Measurements from ENCODE around the gene FCHO2. TPM values are rescaled to one million over a fixed set of nuclear protein-coding genes. Genes with fewer than 3 reads are reported as not detected.
"Not testable (repeated sequence)": the region's sequence is repeated elsewhere in the genome, so short reads cannot be mapped to it uniquely, and the experiment has no call there.

FCHO2 gene
- total RNA-seq, 1 donor = 31.5 TPM

DNA sequence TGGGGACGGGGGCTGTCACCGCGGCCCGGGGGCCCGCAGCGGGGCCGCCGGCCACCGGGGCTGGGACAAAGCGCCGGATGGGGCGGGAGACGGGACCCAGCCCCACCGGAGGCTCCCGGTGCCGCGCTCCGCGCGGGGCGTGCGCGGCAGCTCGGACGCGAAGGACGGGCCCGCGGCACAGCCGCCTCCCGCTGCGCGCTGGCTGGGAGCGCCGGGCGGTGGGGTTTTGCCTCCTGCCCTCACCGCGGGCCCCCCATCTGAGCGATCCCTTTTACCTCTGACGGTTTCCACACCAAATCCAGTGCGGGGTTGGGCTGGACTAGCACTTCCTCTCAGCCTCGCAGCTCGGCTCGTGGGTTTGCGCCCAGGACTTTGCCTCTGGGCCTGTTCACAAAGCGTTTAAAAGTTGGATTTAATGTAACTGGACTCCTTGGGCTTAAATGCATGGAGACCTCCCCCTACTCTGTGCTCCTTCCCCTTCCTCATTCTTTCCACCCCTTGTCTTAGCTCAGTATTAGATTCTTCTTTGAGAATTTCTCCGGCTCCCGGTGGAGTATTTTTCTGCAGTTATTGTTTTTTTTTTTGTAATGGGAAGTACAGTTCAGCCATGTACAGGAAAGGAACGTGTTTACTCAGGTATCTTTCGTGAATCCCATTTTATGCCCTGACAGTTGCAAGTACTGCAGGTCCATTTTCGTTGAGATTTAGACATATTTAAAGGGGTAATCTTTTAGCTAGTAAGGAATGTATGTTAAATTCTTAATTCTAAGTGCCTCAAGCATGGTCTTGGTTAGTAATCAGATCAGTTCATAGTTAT, 691 bp downstream of the FCHO2 start:
- Histone ChIP-seq H3K4me2 (ENCODE audit: insufficient read depth, low read length) (peak overlapping the region; percentile 87), H3K79me2 (ENCODE audit: insufficient read depth, low read length) (peaks cover 44% of the 10 kb centered on the region)
- peak; percentile 87 for DNase-seq (ENCODE audit: insufficient read length, low spot score, missing footprints)

DNA sequence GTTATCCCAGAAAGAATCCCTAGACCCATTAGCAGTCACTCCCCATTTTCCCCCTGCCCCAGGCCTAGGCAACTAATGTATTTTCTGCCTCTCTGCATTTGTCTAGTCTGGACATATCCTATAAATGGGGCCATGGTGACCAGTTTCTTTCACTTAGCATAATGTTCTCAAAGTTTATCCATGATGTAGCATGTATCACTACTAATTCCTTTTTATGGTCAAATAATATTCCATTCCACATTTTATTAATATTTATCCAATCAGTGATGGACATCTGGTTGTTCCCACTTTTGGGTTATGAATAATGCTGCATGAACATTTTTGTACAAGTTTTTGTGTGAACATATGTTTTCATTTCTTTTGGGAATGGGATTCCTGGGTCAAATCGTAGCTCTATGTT, 1.5 kb downstream of the FCHO2 start:
- TF ChIP-seq, protein P1, sequence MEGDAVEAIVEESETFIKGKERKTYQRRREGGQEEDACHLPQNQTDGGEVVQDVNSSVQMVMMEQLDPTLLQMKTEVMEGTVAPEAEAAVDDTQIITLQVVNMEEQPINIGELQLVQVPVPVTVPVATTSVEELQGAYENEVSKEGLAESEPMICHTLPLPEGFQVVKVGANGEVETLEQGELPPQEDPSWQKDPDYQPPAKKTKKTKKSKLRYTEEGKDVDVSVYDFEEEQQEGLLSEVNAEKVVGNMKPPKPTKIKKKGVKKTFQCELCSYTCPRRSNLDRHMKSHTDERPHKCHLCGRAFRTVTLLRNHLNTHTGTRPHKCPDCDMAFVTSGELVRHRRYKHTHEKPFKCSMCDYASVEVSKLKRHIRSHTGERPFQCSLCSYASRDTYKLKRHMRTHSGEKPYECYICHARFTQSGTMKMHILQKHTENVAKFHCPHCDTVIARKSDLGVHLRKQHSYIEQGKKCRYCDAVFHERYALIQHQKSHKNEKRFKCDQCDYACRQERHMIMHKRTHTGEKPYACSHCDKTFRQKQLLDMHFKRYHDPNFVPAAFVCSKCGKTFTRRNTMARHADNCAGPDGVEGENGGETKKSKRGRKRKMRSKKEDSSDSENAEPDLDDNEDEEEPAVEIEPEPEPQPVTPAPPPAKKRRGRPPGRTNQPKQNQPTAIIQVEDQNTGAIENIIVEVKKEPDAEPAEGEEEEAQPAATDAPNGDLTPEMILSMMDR (IDR thresholded peaks at IDR 0.05; ENCODE audit: extremely low read depth, low read depth, low read length) = no peak
- H3K4me2 ChIP-seq (ENCODE audit: insufficient read depth, low read length) = peak overlapping the region; percentile 87
- peaks cover 51% of the 10 kb centered on the region for H3K79me2 ChIP-seq (ENCODE audit: insufficient read depth, low read length)
- H3K27me3 ChIP-seq (ENCODE audit: insufficient read depth, low read length) = no peaks in the 10 kb centered on the region
- H3K27ac ChIP-seq (ENCODE audit: low read depth, low read length) = no peak overlapping the region
- peaks cover 21% of the 10 kb centered on the region for H3K4me1 ChIP-seq (ENCODE audit: insufficient read depth, low read length)
- H3K9me3 ChIP-seq (ENCODE audit: low read depth, low read length) = no peaks in the 10 kb centered on the region
- peaks cover 6% of the 10 kb centered on the region for H4K20me1 ChIP-seq (ENCODE audit: insufficient read depth, low read length)
- DNase-seq (ENCODE audit: insufficient read length, low spot score, missing footprints) = no peak
- peak overlapping the region; percentile 86 for H3K4me3 ChIP-seq (ENCODE audit: insufficient read depth, low read length)
- H3K36me3 ChIP-seq (ENCODE audit: insufficient read depth, low read length) = no peaks in the 10 kb centered on the region
- H2AFZ ChIP-seq (ENCODE audit: low read length) = no peak overlapping the region

More for the DNA sequence above, 691 bp downstream of the FCHO2 start:
- TF ChIP-seq, protein P1 (IDR thresholded peaks at IDR 0.05; ENCODE audit: extremely low read depth, low read depth, low read length) = no peak
- Histone ChIP-seq H3K27ac (ENCODE audit: low read depth, low read length) (peak overlapping the region; percentile 73), H3K27me3 (ENCODE audit: insufficient read depth, low read length) (no peaks in the 10 kb centered on the region), H3K9me3 (ENCODE audit: low read depth, low read length) (no peaks in the 10 kb centered on the region), H3K4me1 (ENCODE audit: insufficient read depth, low read length) (peaks cover 30% of the 10 kb centered on the region), H3K4me3 (ENCODE audit: insufficient read depth, low read length) (peak overlapping the region; percentile 86), H3K36me3 (ENCODE audit: insufficient read depth, low read length) (no peaks in the 10 kb centered on the region), H2AFZ (ENCODE audit: low read length) (peak overlapping the region; percentile 90), H4K20me1 (ENCODE audit: insufficient read depth, low read length) (peaks cover 6% of the 10 kb centered on the region)

DNA sequence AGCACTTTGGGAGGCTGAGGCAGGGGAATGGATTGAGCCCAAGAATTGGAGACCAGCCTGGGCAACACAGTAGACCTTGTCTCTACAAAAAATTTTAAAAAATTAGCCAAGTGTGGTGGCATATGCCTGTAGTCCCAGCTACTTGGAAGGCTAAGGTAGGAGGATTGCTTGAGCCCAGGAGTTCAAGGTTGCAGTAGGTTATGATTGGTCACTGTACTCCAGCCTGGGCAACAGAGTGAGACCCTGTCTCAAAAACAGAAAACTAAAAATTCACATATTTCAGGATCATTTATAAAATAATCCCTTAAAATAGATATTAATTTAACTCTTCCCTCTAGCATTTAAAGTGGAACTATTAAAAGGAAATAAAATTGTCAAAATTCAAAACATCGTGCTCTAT, 3.4 kb downstream of the FCHO2 start:
- H3K4me3 ChIP-seq (ENCODE audit: insufficient read depth, low read length) = no peak overlapping the region
- no peak overlapping the region for H2AFZ ChIP-seq (ENCODE audit: low read length)
- H3K4me2 ChIP-seq (ENCODE audit: insufficient read depth, low read length) = no peak overlapping the region
- H3K79me2 ChIP-seq (ENCODE audit: insufficient read depth, low read length) = peaks cover 69% of the 10 kb centered on the region
- TF ChIP-seq, protein P1 (IDR thresholded peaks at IDR 0.05; ENCODE audit: extremely low read depth, low read depth, low read length) = no peak
- peaks cover 11% of the 10 kb centered on the region for H4K20me1 ChIP-seq (ENCODE audit: insufficient read depth, low read length)
- no peak for DNase-seq (ENCODE audit: insufficient read length, low spot score, missing footprints)
- H3K36me3 ChIP-seq (ENCODE audit: insufficient read depth, low read length) = no peaks in the 10 kb centered on the region
- peaks cover 18% of the 10 kb centered on the region for H3K4me1 ChIP-seq (ENCODE audit: insufficient read depth, low read length)
- no peak overlapping the region for H3K27ac ChIP-seq (ENCODE audit: low read depth, low read length)
- no peaks in the 10 kb centered on the region for H3K27me3 ChIP-seq (ENCODE audit: insufficient read depth, low read length)
- no peaks in the 10 kb centered on the region for H3K9me3 ChIP-seq (ENCODE audit: low read depth, low read length)

DNA sequence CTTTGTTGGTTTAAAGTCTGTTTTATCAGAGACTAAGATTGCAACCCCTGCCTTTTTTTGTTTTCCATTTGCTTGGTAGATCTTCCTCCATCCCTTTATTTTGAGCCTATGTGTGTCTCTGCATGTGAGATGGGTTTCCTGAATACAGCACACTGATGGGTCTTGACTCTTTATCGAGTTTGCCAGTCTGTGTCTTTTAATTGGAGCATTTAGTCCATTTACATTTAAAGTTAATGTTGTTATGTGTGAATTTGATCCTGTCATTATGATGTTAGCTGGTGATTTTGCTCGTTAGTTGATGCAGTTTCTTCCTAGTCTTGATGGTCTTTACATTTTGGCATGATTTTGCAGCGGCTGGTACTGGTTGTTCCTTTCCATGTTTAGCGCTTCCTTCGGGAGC, 18.6 kb downstream of the FCHO2 start:
- not testable (repeated sequence) for H3K4me2 ChIP-seq (ENCODE audit: insufficient read depth, low read length); H3K9me3 ChIP-seq (ENCODE audit: low read depth, low read length); DNase-seq (ENCODE audit: insufficient read length, low spot score, missing footprints); H3K27ac ChIP-seq (ENCODE audit: low read depth, low read length); H4K20me1 ChIP-seq (ENCODE audit: insufficient read depth, low read length); H2AFZ ChIP-seq (ENCODE audit: low read length); H3K4me1 ChIP-seq (ENCODE audit: insufficient read depth, low read length); H3K27me3 ChIP-seq (ENCODE audit: insufficient read depth, low read length); H3K4me3 ChIP-seq (ENCODE audit: insufficient read depth, low read length); H3K36me3 ChIP-seq (ENCODE audit: insufficient read depth, low read length)
- H3K79me2 ChIP-seq (ENCODE audit: insufficient read depth, low read length) = peaks cover 31% of the 10 kb centered on the region

DNA sequence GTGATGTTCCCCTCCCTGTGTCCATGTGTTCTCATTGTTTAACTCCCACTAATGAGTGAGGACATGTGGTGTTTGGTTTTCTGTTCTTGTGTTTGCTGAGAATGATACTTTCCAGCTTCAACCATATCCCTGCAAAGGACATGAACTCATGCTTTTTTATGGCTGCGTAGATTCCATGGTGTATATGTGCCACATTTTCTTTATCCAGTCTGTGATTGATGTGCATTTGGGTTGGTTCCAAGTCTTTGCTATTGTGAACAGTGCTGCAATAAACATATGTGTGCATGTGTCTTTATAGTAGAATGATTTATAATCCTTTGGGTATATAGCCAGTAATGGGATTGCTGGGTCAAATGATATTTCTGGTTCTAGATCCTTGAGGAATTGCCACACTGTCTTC, 21.0 kb downstream of the FCHO2 start:
- not testable (repeated sequence) for DNase-seq (ENCODE audit: insufficient read length, low spot score, missing footprints); H3K9me3 ChIP-seq (ENCODE audit: low read depth, low read length); H3K4me2 ChIP-seq (ENCODE audit: insufficient read depth, low read length); H3K4me3 ChIP-seq (ENCODE audit: insufficient read depth, low read length); H3K27me3 ChIP-seq (ENCODE audit: insufficient read depth, low read length); H3K4me1 ChIP-seq (ENCODE audit: insufficient read depth, low read length); H2AFZ ChIP-seq (ENCODE audit: low read length); H3K36me3 ChIP-seq (ENCODE audit: insufficient read depth, low read length); H4K20me1 ChIP-seq (ENCODE audit: insufficient read depth, low read length); H3K27ac ChIP-seq (ENCODE audit: low read depth, low read length)
- peaks cover 37% of the 10 kb centered on the region for H3K79me2 ChIP-seq (ENCODE audit: insufficient read depth, low read length)
